NCI-H82 (cell line): ENCODE measurements around the gene KLK15.

Experiments
- DNase-seq: peaks from one replicate; lab custom pipeline; 2025; lab: John Stamatoyannopoulos, UW

KLK15 gene, protein sequence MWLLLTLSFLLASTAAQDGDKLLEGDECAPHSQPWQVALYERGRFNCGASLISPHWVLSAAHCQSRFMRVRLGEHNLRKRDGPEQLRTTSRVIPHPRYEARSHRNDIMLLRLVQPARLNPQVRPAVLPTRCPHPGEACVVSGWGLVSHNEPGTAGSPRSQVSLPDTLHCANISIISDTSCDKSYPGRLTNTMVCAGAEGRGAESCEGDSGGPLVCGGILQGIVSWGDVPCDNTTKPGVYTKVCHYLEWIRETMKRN

DNA sequence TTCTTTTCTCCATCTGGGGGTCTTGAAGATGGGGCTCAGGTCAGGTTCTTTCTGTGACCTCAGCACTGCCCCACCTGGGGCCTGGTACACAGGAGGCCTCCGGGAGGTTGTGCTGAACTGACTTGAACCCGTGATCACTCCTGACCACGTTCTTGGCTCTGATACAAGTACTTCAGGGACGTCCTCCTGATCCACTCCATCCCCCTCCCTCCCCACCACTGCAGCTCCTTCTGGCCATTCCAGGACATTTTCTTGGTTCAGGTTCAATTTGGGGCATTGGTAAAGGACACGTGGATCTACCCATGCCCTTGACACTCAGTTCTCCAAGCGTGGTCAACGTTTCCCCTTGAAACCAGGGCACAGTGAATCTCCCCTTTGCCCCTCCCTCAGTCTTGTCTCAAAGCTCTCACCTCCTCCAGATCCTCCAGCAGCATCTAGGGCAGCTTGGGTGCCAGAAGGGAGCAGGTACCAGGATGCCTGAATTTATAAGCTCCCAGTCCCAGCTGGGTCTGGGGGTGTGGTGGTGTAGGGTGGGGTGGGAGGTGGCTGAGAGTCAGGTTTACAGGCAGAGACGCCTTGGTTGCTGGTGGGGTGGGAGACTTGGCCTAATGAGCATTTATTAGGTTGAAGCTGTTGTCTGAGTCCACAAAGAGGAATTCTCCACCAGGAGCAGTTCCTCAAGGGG is at the start of gene KLK15:
Gene KLK15 (minus strand): TSS at position 458 of the 685 bp plus-strand sequence. CDS start 2,082 bp downstream, outside the sequence.
- DNase-seq = no peak

DNA sequence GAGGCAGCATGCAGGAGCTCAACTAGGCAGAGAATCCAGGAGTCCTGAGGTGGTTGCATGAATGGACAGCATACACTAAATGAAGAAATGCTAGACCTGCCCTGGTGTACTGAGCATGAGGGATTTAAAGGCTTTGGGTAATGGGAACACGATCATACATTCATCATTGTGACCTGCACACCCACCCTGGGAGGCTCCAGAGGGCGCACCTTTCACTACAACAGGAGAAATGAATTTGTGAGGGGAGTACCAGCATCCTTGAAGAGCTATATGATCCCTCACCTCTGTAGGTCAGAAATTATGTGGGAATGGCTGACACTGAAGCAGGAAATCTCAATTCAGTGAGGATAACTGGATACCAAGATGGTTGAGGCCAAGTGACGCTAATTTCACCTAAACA is 48.8 kb upstream of the KLK15 start:
- DNase-seq = no peak

DNA sequence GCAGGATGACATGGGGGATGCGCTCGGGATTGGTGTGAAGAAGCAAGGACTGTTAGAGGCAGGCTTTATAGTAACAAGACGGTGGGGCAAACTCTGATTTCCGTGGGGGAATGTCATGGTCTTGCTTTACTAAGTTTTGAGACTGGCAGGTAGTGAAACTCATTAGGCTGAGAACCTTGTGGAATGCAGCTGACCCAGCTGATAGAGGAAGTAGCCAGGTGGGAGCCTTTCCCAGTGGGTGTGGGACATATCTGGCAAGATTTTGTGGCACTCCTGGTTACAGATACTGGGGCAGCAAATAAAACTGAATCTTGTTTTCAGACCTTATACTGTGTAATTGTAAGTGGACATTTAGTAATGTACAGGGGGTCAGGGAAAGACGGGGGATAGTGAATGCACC is 46.9 kb upstream of the KLK15 start:
- DNase-seq = no peak

DNA sequence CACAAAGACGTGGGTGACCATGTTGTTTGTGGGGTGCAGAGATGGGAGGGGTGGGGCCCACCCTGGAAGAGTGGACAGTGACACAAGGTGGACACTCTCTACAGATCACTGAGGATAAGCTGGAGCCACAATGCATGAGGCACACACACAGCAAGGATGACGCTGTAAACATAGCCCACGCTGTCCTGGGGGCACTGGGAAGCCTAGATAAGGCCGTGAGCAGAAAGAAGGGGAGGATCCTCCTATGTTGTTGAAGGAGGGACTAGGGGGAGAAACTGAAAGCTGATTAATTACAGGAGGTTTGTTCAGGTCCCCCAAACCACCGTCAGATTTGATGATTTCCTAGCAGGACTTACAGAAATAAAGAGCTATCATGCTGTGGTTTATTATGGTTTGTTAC is 45.5 kb upstream of the KLK15 start:
- no peak for DNase-seq

DNA sequence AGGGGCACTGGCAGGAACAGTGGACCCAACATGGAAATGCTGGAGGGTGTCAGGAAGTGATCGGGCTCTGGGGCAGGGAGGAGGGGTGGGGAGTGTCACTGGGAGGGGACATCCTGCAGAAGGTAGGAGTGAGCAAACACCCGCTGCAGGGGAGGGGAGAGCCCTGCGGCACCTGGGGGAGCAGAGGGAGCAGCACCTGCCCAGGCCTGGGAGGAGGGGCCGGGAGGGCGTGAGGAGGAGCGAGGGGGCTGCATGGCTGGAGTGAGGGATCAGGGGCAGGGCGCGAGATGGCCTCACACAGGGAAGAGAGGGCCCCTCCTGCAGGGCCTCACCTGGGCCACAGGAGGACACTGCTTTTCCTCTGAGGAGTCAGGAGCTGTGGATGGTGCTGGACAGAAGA is 44.0 kb upstream of the KLK15 start:
- no peak for DNase-seq

DNA sequence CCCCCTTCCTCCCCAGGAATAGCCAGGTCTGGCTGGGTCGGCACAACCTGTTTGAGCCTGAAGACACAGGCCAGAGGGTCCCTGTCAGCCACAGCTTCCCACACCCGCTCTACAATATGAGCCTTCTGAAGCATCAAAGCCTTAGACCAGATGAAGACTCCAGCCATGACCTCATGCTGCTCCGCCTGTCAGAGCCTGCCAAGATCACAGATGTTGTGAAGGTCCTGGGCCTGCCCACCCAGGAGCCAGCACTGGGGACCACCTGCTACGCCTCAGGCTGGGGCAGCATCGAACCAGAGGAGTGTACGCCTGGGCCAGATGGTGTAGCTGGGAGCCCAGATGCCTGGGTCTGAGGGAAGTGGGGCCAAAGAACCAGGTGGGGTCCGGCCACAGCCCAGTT is 43.1 kb upstream of the KLK15 start:
- DNase-seq = no peak

DNA sequence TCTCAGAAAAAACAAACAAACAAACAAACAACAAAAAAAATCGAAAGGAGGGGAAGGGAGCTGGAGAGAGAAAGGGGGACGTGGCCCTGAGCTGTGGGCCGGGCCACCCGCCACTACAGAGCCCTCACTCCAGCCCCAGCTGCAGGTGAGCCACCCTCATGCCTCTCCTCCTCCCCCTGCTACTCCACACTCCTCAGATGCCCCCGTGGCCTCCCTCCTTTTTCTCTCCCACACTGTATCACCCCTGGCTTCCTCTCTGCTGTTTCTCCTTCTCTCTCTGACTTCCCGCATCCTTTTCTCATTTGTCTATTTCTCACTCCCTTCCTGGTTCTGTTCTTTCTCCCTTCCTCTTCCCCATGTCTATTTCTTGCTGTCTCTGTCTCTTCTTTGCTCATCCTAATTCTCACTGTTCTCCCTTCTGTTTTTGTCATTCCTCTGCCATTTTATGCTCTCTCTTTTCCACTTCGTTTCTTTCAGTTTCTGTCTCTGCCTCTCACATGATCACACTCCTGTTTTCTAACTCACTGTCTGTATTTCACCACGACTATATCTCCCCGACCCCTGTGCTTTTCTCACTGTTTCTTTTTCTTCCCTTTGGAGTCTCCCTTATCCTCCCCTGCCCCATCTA is 42.5 kb upstream of the KLK15 start:
- no peak for DNase-seq

DNA sequence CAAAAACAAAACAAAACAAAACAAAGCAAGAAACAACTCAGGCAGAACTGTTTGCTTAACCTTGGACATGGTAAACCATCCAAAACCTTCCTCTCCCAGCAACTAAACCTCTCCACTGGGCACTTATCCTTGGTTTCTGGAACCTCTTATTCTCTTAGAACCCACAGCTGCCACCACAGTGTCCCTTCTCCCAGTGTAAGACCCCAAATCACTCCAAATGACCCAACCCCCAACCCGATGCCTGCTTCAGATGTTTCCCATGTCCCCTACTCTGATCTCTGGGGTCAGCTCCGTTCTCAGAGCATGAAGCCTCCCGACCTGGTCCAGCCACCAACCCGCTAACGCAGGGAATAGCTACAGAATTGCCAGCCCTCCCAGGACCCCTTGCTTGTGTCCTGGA is 40.8 kb upstream of the KLK15 start:
- no peak for DNase-seq

DNA sequence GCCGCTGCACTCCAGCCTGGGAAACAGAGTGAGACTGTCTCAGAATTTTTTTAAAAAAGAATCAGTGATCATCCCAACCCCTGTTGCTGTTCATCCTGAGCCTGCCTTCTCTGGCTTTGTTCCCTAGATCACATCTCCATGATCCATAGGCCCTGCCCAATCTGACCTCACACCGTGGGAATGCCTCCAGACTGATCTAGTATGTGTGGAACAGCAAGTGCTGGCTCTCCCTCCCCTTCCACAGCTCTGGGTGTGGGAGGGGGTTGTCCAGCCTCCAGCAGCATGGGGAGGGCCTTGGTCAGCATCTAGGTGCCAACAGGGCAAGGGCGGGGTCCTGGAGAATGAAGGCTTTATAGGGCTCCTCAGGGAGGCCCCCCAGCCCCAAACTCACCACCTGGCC is 39.7 kb upstream of the KLK15 start, which contains the start of gene KLK2:
Gene KLK2 (plus strand): TSS at position 384 of the 400 bp plus-strand sequence. CDS start 35 bp downstream, outside the sequence.
- DNase-seq = no peak

DNA sequence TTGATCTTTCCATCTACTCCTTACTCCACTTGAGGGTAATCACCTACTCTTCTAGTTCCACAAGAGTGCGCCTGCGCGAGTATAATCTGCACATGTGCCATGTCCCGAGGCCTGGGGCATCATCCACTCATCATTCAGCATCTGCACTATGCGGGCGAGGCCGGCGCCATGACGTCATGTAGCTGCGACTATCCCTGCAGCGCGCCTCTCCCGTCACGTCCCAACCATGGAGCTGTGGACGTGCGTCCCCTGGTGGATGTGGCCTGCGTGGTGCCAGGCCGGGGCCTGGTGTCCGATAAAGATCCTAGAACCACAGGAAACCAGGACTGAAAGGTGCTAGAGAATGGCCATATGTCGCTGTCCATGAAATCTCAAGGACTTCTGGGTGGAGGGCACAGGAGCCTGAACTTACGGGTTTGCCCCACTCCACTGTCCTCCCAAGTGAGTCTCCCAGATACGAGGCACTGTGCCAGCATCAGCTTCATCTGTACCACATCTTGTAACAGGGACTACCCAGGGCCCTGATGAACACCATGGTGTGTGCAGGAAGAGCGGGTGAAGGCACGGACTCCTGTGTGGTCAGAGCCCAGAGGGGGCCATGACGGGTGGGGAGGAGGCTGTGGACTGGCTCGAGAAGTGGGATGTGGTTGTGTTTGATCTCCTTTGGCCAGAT is 37.2 kb upstream of the KLK15 start:
- peak; percentile 74 for DNase-seq

DNA sequence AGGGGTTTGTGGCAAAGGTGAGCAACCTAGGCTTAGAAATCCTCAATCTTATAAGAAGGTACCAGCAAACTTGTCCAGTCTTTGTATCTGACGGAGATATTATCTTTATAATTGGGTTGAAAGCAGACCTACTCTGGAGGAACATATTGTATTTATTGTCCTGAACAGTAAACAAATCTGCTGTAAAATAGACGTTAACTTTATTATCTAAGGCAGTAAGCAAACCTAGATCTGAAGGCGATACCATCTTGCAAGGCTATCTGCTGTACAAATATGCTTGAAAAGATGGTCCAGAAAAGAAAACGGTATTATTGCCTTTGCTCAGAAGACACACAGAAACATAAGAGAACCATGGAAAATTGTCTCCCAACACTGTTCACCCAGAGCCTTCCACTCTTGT is 36.1 kb upstream of the KLK15 start:
- DNase-seq = no peak

DNA sequence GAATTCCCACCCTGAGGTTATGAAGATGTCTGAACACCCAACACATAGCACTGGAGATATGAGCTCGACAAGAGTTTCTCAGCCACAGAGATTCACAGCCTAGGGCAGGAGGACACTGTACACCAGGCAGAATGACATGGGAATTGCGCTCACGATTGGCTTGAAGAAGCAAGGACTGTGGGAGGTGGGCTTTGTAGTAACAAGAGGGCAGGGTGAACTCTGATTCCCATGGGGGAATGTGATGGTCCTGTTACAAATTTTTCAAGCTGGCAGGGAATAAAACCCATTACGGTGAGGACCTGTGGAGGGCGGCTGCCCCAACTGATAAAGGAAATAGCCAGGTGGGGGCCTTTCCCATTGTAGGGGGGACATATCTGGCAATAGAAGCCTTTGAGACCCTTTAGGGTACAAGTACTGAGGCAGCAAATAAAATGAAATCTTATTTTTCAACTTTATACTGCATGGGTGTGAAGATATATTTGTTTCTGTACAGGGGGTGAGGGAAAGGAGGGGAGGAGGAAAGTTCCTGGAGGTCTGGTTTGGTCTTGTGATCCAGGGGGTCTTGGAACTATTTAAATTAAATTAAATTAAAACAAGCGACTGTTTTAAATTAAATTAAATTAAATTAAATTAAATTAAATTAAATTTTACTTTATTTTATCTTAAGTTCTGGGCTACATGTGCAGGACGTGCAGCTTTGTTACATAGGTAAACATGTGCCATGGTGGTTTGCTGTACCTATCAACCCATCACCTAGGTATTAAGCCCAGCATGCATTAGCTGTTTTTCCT is 28.3 kb upstream of the KLK15 start:
- DNase-seq = no peak

DNA sequence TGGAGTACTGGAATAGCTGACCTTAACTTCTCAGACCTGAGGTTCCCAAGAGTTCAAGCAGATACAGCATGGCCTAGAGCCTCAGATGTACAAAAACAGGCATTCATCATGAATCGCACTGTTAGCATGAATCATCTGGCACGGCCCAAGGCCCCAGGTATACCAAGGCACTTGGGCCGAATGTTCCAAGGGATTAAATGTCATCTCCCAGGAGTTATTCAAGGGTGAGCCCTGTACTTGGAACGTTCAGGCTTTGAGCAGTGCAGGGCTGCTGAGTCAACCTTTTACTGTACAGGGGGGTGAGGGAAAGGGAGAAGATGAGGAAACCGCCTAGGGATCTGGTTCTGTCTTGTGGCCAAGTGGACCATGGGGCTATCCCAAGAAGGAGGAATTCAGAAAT is 27.6 kb upstream of the KLK15 start:
- no peak for DNase-seq

DNA sequence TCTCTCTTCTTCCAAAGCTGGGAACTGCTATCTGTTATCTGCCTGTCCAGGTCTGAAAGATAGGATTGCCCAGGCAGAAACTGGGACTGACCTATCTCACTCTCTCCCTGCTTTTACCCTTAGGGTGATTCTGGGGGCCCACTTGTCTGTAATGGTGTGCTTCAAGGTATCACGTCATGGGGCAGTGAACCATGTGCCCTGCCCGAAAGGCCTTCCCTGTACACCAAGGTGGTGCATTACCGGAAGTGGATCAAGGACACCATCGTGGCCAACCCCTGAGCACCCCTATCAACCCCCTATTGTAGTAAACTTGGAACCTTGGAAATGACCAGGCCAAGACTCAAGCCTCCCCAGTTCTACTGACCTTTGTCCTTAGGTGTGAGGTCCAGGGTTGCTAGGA is 26.5 kb upstream of the KLK15 start:
- no peak for DNase-seq

DNA sequence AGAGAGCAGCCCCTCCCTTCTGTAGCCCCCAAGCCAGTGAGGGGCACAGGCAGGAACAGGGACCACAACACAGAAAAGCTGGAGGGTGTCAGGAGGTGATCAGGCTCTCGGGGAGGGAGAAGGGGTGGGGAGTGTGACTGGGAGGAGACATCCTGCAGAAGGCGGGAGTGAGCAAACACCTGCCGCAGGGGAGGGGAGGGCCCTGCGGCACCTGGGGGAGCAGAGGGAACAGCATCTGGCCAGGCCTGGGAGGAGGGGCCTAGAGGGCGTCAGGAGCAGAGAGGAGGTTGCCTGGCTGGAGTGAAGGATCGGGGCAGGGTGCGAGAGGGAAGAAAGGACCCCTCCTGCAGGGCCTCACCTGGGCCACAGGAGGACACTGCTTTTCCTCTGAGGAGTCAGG is 25.5 kb upstream of the KLK15 start:
- DNase-seq = no peak

DNA sequence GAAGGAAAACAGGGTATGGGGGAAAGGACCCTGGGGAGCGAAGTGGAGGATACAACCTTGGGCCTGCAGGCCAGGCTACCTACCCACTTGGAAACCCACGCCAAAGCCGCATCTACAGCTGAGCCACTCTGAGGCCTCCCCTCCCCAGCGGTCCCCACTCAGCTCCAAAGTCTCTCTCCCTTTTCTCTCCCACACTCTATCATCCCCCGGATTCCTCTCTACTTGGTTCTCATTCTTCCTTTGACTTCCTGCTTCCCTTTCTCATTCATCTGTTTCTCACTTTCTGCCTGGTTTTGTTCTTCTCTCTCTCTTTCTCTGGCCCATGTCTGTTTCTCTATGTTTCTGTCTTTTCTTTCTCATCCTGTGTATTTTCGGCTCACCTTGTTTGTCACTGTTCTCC is 24.0 kb upstream of the KLK15 start:
- DNase-seq = no peak

DNA sequence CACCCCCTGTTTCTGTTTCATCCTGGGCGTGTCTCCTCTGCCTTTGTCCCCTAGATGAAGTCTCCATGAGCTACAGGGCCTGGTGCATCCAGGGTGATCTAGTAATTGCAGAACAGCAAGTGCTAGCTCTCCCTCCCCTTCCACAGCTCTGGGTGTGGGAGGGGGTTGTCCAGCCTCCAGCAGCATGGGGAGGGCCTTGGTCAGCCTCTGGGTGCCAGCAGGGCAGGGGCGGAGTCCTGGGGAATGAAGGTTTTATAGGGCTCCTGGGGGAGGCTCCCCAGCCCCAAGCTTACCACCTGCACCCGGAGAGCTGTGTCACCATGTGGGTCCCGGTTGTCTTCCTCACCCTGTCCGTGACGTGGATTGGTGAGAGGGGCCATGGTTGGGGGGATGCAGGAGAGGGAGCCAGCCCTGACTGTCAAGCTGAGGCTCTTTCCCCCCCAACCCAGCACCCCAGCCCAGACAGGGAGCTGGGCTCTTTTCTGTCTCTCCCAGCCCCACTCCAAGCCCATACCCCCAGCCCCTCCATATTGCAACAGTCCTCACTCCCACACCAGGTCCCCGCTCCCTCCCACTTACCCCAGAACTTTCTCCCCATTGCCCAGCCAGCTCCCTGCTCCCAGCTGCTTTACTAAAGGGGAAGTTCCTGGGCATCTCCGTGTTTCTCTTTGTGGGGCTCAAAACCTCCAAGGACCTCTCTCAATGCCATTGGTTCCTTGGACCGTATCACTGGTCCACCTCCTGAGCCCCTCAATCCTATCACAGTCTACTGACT is 21.4 kb upstream of the KLK15 start, which contains the start of gene KLK3:
Gene KLK3 (plus strand): TSS at position 280 of the 775 bp plus-strand sequence. CDS start 41 bp downstream, at position 321.
- DNase-seq = no peak

DNA sequence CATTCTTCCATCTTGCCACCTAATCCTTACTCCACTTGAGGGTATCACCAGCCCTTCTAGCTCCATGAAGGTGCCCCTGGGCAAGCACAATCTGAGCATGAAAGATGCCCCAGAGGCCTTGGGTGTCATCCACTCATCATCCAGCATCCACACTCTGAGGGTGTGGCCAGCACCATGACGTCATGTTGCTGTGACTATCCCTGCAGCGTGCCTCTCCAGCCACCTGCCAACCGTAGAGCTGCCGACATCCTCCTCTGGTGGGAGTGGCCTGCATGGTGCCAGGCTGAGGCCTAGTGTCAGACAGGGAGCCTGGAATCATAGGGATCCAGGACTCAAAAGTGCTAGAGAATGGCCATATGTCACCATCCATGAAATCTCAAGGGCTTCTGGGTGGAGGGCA is 18.2 kb upstream of the KLK15 start:
- DNase-seq = no peak

DNA sequence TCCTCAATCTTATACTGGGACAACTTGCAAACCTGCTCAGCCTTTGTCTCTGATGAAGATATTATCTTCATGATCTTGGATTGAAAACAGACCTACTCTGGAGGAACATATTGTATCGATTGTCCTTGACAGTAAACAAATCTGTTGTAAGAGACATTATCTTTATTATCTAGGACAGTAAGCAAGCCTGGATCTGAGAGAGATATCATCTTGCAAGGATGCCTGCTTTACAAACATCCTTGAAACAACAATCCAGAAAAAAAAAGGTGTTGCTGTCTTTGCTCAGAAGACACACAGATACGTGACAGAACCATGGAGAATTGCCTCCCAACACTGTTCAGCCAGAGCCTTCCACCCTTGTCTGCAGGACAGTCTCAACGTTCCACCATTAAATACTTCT is 17.4 kb upstream of the KLK15 start:
- DNase-seq = no peak

DNA sequence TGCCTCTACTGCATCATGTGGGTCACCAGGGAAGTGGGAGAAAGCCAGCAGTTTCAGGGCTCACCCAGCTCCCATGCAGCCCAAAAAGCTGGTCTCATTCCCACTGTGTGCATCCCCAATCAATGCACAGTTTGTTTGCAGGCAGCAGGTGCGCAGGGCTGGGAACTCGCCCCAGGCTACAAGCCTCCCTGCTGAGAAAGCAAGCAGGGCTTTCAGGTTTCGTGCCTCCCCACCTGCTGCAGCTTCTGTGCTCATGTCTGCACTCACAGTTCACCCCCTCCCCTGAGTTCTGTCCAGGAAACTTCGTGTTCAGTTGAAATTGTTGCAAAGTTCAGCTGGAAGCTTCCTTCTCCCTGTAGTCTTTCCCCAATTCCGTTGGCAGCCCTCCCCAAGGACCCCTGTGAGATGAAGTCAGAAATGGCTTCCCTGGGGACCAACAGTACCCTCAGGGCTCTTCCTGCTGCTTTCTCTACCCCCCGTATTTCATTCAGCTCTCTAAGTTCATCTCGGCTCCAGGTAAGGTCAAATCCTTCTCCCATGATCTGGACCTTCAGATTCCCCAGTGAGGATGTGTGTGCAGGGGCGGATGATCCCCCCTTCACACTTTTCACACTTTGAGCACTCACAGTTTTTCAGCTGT is 11.0 kb upstream of the KLK15 start:
- DNase-seq = no peak
